ENCODE results near the gene DLGAP5. TPM values are rescaled to one million over a fixed set of nuclear protein-coding genes. Genes with fewer than 3 reads are reported as not detected.

DLGAP5 gene
- total RNA-seq, 1 donor from 2014 or later = 40.8 TPM

GRCh38 chr14:55129428-55130195, 61.8 kb downstream of the DLGAP5 start:
- intact Hi-C loops (cut with micrococcal nuclease) = loop anchor here (1.0 to 2.0 kb wide), 5 partner anchors 26 to 78 kb away; partner anchors contain the start of genes DLGAP5 and MAPK1IP1L

GRCh38 chr14:55129086-55129427, 62.3 kb downstream of the DLGAP5 start, which contains the start of gene LGALS3:
Gene LGALS3 (plus strand): TSS chr14:55129252. CDS start chr14:55137374, 8,122 bp downstream.
- intact Hi-C loops (cut with micrococcal nuclease) = loop anchor here (1.0 to 2.0 kb wide), 5 partner anchors 26 to 78 kb away; partner anchors contain the start of genes DLGAP5 and MAPK1IP1L

GRCh38 chr14:55128386-55129085, 62.8 kb downstream of the DLGAP5 start:
- intact Hi-C loops (cut with micrococcal nuclease) = loop anchor here (1.0 to 2.0 kb wide), 5 partner anchors 25 to 77 kb away; partner anchors contain the start of genes DLGAP5 and MAPK1IP1L

GRCh38 chr14:55127460-55127951, 63.9 kb downstream of the DLGAP5 start:
- intact Hi-C loops (cut with micrococcal nuclease) = no loop called here

GRCh38 chr14:55126932-55127459, 64.4 kb downstream of the DLGAP5 start:
- intact Hi-C loops (cut with micrococcal nuclease) = no loop called here

- intact Hi-C loops (cut with micrococcal nuclease) = no loop called here
These were observed 65.4 kb downstream of the DLGAP5 start for GRCh38 chr14:55126034-55126433.

- intact Hi-C loops (cut with micrococcal nuclease) = no loop called here
These were observed 66.0 kb downstream of the DLGAP5 start for GRCh38 chr14:55125403-55125802.

GRCh38 chr14:55124774-55125386, 66.5 kb downstream of the DLGAP5 start:
- intact Hi-C loops (cut with micrococcal nuclease) = no loop called here

- intact Hi-C loops (cut with micrococcal nuclease) = no loop called here
These were observed 67.3 kb downstream of the DLGAP5 start for GRCh38 chr14:55123852-55124639.

GRCh38 chr14:55123101-55123500, 68.3 kb downstream of the DLGAP5 start:
- intact Hi-C loops (cut with micrococcal nuclease) = no loop called here

- intact Hi-C loops (cut with micrococcal nuclease) = no loop called here
These were observed 68.9 kb downstream of the DLGAP5 start for GRCh38 chr14:55122440-55122986.

- intact Hi-C loops (cut with micrococcal nuclease) = no loop called here
These were observed 69.6 kb downstream of the DLGAP5 start for GRCh38 chr14:55121628-55122439.

GRCh38 chr14:55120571-55121495, 70.6 kb downstream of the DLGAP5 start:
- intact Hi-C loops (cut with micrococcal nuclease) = no loop called here

- intact Hi-C loops (cut with micrococcal nuclease) = no loop called here
These were observed 72.6 kb downstream of the DLGAP5 start for GRCh38 chr14:55118761-55119160.

GRCh38 chr14:55117803-55118441, 73.5 kb downstream of the DLGAP5 start:
- intact Hi-C loops (cut with micrococcal nuclease) = no loop called here

GRCh38 chr14:55116246-55117030, 74.9 kb downstream of the DLGAP5 start:
- intact Hi-C loops (cut with micrococcal nuclease) = no loop called here

- intact Hi-C loops (cut with micrococcal nuclease) = no loop called here
These were observed 75.5 kb downstream of the DLGAP5 start for GRCh38 chr14:55115861-55116245.

Measured in T-helper 1 cell treated with Interleukin-12 subunit alpha and Interleukin-12 subunit beta and Interleukin-4 antibody, amounts not matched to agents 30 ng/mL and 1 ng/mL, for 36 hours (primary cell).